GM23248 (cell line): Measurements from ENCODE around the gene SS18L1. TPM values are rescaled to one million over a fixed set of nuclear protein-coding genes. Genes with fewer than 3 reads are reported as not detected.

Experiments used
- DNase-seq: peaks from one replicate; pipeline ENCODE4 v3.0.0-alpha.2; 2015
- H2AFZ ChIP-seq: fragments of 200-600 bp; sonication (generic); 2 replicates; pipeline ENCODE4 v1.6.1; 2016; ENCODE audit warnings: antibody characterized with exemption
- H3F3A ChIP-seq: fragments of 200-600 bp; sonication (generic); 2 replicates; pipeline ENCODE4 v1.6.1; 2016; ENCODE audit warnings: mild to moderate bottlenecking, antibody characterized with exemption, mixed run types; ENCODE audit not compliant: insufficient read depth
- H3K27ac ChIP-seq: fragments of 200-600 bp; sonication (generic); 2 replicates; pipeline ENCODE4 v1.5.1; 2016; ENCODE audit warnings: mild to moderate bottlenecking
- H3K27me3 ChIP-seq: fragments of 200-600 bp; sonication (generic); replicated peaks from 2 replicates; pipeline ENCODE4 v1.6.1; 2016; ENCODE audit warnings: mild to moderate bottlenecking; ENCODE audit not compliant: insufficient read depth
- H3K36me3 ChIP-seq: fragments of 200-600 bp; sonication (generic); 2 replicates; pipeline ENCODE4 v1.6.1; 2016; ENCODE audit warnings: low read depth, mild to moderate bottlenecking
- H3K4me1 ChIP-seq: fragments of 200-600 bp; sonication (generic); 2 replicates; pipeline ENCODE4 v1.6.1; 2016; ENCODE audit warnings: mild to moderate bottlenecking; ENCODE audit not compliant: insufficient read depth
- H3K4me2 ChIP-seq: fragments of 200-600 bp; sonication (generic); one replicate; pipeline ENCODE4 v1.6.1; 2016; ENCODE audit warnings: mild to moderate bottlenecking; ENCODE audit not compliant: unreplicated experiment
- H3K4me3 ChIP-seq: fragments of 200-600 bp; sonication (generic); 2 replicates; pipeline ENCODE4 v1.5.1; 2016; ENCODE audit warnings: mild to moderate bottlenecking
- H3K79me2 ChIP-seq: fragments of 200-600 bp; sonication (generic); 2 replicates; pipeline ENCODE4 v1.6.1; 2016; ENCODE audit warnings: mild to moderate bottlenecking; ENCODE audit not compliant: insufficient read depth
- H3K9ac ChIP-seq: fragments of 200-600 bp; sonication (generic); 2 replicates; pipeline ENCODE4 v1.6.1; 2016; ENCODE audit warnings: mild to moderate bottlenecking
- H3K9me2 ChIP-seq: fragments of 200-600 bp; sonication (generic); 2 replicates; pipeline ENCODE4 v1.6.1; 2016; ENCODE audit warnings: mixed run types, mild to moderate bottlenecking, moderate library complexity; ENCODE audit not compliant: insufficient read depth
- H3K9me3 ChIP-seq: fragments of 200-600 bp; sonication (generic); one replicate; pipeline ENCODE4 v1.6.1; 2017; ENCODE audit warnings: low read depth
- H4K20me1 ChIP-seq: fragments of 200-600 bp; sonication (generic); 2 replicates; pipeline ENCODE4 v1.6.0; 2016; ENCODE audit not compliant: insufficient read depth
- EZH2 ChIP-seq: fragments of 200-600 bp; sonication (generic); IDR thresholded peaks from 2 replicates; pipeline ENCODE4 v1.6.1; 2018; ENCODE audit warnings: antibody characterized with exemption, mild to moderate bottlenecking; ENCODE audit not compliant: insufficient read depth, poor library complexity, severe bottlenecking
- EZH2phosphoT487 ChIP-seq: fragments of 200-600 bp; sonication (generic); IDR thresholded peaks from 2 replicates; pipeline ENCODE4 v1.6.1; 2018; ENCODE audit warnings: antibody characterized with exemption, moderate library complexity, mild to moderate bottlenecking, low read depth; ENCODE audit not compliant: insufficient read depth
- WGBS, 2 experiments: methylation state at CpG; one replicate each; pipeline ENCODE4 v1.1.6; 2015 to 2017; ENCODE audit warnings: low lambda C conversion rate in 2 of 2, low coverage in 1 of 2; ENCODE audit errors: missing lambda C conversion rate in 2 of 2; 5-methylcytosine and 5-hydroxymethylcytosine counted together
- in situ Hi-C: fragments of 300-500 bp; cut with MboI; formaldehyde crosslinking; loops from 2 replicates; pipeline ENCODE4 v1.15.0; 2020
- polyA plus RNA-seq: library from polyadenylated mRNA; unstranded; fragments of >200 nt; fragmentation: Nextera tagmentation; extraction: Ambion mirVana; gene quantifications from 2 replicates; pipeline ENCODE4 v1.2.1, GENCODE V29; 2016
- total RNA-seq: library from RNA; depleted of rRNA; stranded (reverse); fragments of >200 nt; shearing (Covaris generic); gene quantifications from 2 replicates; pipeline ENCODE4 v1.2.3, GENCODE V29; 2014

SS18L1 gene
- total and polyA plus RNA-seq, 2 experiments from 2014 or later, result 2.3 to 8.8 TPM

- 27 to 41% methylated on average over 5 of the region's 5 CpGs for WGBS, 2 experiments
- H3K27ac ChIP-seq, result no peak overlapping the region
- DNase-seq, result no peak
- in situ Hi-C loops, result no loop called here
- no peak overlapping the region for H2AFZ ChIP-seq
- H3K4me1 ChIP-seq, result peaks cover 9% of the 10 kb centered on the region
- H3K36me3 ChIP-seq, result no peaks in the 10 kb centered on the region
- H3K27me3 ChIP-seq, result peaks cover 20% of the 10 kb centered on the region
- H4K20me1 ChIP-seq, result peaks cover 8% of the 10 kb centered on the region; the same call in 1 of the 2 replicates
- H3K4me2 ChIP-seq, result no peak overlapping the region
- H3K9me2 ChIP-seq, result no peaks in the 10 kb centered on the region
- 0 out of 2 replicates have a peak, but pooled peaks cover 5% of the 10 kb centered on the region for H3F3A ChIP-seq
- H3K9me3 ChIP-seq, result no peaks in the 10 kb centered on the region
- H3K9ac ChIP-seq, result no peak overlapping the region
- TF ChIP-seq EZH2, result no peak
- no peak for TF ChIP-seq EZH2phosphoT487
- no peak overlapping the region for H3K4me3 ChIP-seq
- peaks cover 14% of the 10 kb centered on the region for H3K79me2 ChIP-seq
Observed at GRCh38 chr20:62119115-62119514, 24.5 kb upstream of the SS18L1 start.

GRCh38 chr20:62119591-62120364 is 23.8 kb upstream of the SS18L1 start:
- Histone ChIP-seq H4K20me1 (peaks cover 12% of the 10 kb centered on the region; the same call in 1 of the 2 replicates), H3K36me3 (no peaks in the 10 kb centered on the region), H3K4me2 (no peak overlapping the region), H3K9me2 (no peaks in the 10 kb centered on the region), H3K79me2 (peaks cover 20% of the 10 kb centered on the region), H3K9ac (no peak overlapping the region), H3K4me3 (no peak overlapping the region), H3F3A (0 out of 2 replicates have a peak, but pooled peaks cover 7% of the 10 kb centered on the region), H3K27ac (no peak overlapping the region), H3K4me1 (peaks cover 11% of the 10 kb centered on the region), H3K27me3 (peaks cover 20% of the 10 kb centered on the region), H3K9me3 (no peaks in the 10 kb centered on the region), H2AFZ (no peak overlapping the region)
- WGBS, 2 experiments, result 71 to 75% methylated on average over 8 to 10 of the region's 10 CpGs
- in situ Hi-C loops, result no loop called here
- TF ChIP-seq EZH2phosphoT487 (no peak), EZH2 (no peak)
- DNase-seq, result no peak

- DNase-seq, result no peak
- Histone ChIP-seq H3K9me2 (no peaks in the 10 kb centered on the region), H3K4me3 (no peak overlapping the region), H3K79me2 (peaks cover 26% of the 10 kb centered on the region), H3K4me1 (peaks cover 11% of the 10 kb centered on the region), H3K4me2 (no peak overlapping the region), H4K20me1 (peaks cover 12% of the 10 kb centered on the region; the same call in 1 of the 2 replicates), H3K9me3 (no peaks in the 10 kb centered on the region), H3K27me3 (peaks cover 20% of the 10 kb centered on the region), H3K9ac (no peak overlapping the region), H3F3A (0 out of 2 replicates have a peak, but pooled peaks cover 7% of the 10 kb centered on the region), H3K36me3 (0 out of 2 replicates have a peak, but pooled peaks cover 4% of the 10 kb centered on the region), H2AFZ (no peak overlapping the region), H3K27ac (no peak overlapping the region)
- TF ChIP-seq EZH2, result no peak
- TF ChIP-seq EZH2phosphoT487, result no peak
- in situ Hi-C loops, result no loop called here
- 98% methylated on average over 5 of the region's 5 CpGs for WGBS, 2 experiments
Observed at GRCh38 chr20:62120365-62120762, 23.2 kb upstream of the SS18L1 start.

GRCh38 chr20:62120990-62121775 is 22.4 kb upstream of the SS18L1 start:
- in situ Hi-C loops, result no loop called here
- Histone ChIP-seq H3F3A (0 out of 2 replicates have a peak, but pooled peaks cover 7% of the 10 kb centered on the region), H3K4me2 (peak overlapping the region; percentile 86), H4K20me1 (peaks cover 12% of the 10 kb centered on the region; the same call in 1 of the 2 replicates), H3K27ac (peak overlapping the region; percentile 98), H3K9me2 (no peaks in the 10 kb centered on the region), H3K9me3 (no peaks in the 10 kb centered on the region), H3K27me3 (peaks cover 20% of the 10 kb centered on the region), H2AFZ (peak overlapping the region; percentile 92), H3K36me3 (peaks cover 12% of the 10 kb centered on the region; the same call in 1 of the 2 replicates), H3K9ac (peak overlapping the region; percentile 93), H3K4me3 (peak overlapping the region; percentile 94), H3K79me2 (peaks cover 35% of the 10 kb centered on the region), H3K4me1 (peaks cover 11% of the 10 kb centered on the region)
- 11% methylated on average over 45 of the region's 45 CpGs for WGBS, 2 experiments
- TF ChIP-seq EZH2, result no peak
- no peak for TF ChIP-seq EZH2phosphoT487
- peak; percentile 86 for DNase-seq
